H54 (cell line): ENCODE results near the gene RPS8.
A peak's percentile ranks its signal among the peaks of the same experiment; 100 is the strongest.
"Not testable (repeated sequence)": the region's sequence is repeated elsewhere in the genome, so short reads cannot be mapped to it uniquely, and the experiment has no call there.

Experiments used
- DNase-seq: peaks from one replicate; pipeline ENCODE4 v3.0.0; 2011; ENCODE audit warnings: low spot score, mixed read lengths; ENCODE audit not compliant: insufficient read length
- FAIRE-seq: peaks from 3 replicates; lab custom pipeline; 2011; peaks lifted over from hg19 to GRCh38; lab: Jason Lieb, UNC
- POLR2A ChIP-seq: IDR thresholded peaks from 2 replicates; pipeline ENCODE4 v1.6.1; 2011; ENCODE audit warnings: low read depth, mild to moderate bottlenecking, low read length

RPS8 gene

DNA sequence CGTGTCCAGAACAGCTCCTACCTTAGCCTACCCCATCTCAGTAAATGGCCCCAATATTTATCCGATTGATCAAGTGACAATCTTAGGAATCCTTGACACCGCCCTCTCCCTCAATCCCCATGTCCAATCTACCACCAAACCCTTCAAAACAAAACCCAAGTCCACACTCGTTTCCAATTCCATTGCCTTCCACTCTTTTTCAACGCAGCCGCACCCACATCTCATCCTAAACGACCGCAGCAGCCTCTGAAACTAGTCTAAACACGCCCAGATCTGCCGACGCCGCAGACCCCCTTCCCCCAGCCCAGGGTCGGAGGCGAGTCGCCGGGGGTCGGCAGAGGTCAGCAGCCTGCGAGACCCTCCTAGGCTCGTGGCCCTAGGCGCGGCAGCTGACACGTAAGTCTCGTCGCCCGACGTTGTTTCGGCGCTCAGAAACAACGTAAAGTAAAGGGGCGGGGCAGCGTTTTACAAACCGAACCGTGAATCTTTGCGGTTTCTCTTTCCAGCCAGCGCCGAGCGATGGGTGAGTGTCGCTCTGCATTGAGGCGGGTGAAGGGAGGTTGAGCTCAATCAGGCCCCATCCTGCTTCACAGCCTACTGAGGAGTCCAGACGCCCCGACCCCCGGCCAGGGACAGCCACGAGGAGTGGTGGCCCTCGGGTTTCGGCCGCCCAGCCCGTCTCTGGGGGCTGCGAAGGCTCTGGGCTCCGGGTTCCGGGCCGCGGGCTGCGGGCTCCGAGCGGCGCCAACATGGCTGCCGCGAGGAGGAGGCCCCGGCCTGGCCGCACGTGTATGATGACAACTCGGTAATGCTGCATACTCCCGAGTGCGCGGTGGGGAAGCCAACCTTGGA, at the start of gene RPS8:
Gene RPS8, plus strand, starts transcription at position 463 of the 852 bp plus-strand sequence. Its CDS starts 57 bp downstream, at position 520.
- peak; percentile 96 for TF ChIP-seq POLR2A
- no peak for FAIRE-seq
- DNase-seq = peak; percentile 63

DNA sequence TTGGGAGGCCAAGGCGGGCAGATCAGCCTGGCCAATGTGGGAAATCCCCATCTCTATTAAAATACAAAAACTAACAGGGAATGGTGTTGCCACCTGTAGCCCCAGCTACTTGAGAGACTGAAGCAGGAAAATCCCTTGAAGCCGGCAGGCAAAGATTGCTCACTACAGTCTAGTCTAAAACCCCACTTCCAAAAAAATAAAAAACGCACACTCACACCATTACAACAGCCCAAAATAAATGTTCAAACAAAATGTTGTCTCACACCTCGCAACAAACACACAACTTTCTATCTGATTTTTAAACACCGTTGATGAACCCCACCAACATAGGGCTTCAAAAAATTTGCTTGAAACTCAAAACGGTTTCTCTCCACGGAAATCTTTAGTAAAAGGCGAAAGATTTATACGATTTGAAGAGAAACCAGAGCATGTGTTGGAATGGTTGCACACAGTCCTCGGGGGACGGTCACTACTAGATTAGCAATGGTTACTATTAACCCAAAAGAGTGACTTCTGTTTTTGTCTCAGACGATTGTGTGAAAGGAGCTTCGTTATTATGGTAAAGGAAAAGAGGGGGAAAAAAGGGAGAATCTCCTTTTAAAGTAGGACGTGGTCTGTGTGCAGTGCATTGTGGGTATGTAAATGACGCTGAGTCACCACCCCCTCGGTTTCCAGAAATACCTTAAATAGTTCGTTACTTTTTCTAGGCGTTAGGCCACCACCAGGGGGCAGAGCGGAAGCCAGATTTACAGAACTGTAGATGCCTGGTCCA, 44.4 kb upstream of the RPS8 start, which contains the start of gene RNU5D-1:
Gene RNU5D-1, minus strand, starts transcription at position 430 of the 772 bp plus-strand sequence.
- DNase-seq (peak; percentile 75), FAIRE-seq (peak; percentile 68)
- peak; percentile 78 for TF ChIP-seq POLR2A

DNA sequence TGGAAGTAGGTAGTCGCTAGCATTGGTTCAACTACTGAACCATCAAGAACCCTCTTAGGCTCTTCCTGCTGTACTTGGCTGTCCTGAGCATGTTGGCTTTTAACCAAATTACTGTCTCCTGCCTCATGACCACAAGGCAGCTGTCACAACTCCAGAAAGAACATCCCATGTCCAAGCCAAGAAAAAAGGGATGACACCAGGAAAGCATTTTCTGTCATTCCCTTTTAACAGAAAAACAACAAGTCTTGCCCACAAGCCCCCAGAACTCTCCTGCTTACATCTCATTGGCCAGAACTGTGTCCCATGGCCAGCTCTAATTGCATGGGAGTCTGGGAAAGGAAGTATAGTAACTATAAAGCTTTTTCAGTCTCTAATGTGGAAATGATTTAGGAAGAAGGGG, 42.0 kb upstream of the RPS8 start:
- FAIRE-seq (no peak), DNase-seq (no peak)
- TF ChIP-seq POLR2A = no peak

DNA sequence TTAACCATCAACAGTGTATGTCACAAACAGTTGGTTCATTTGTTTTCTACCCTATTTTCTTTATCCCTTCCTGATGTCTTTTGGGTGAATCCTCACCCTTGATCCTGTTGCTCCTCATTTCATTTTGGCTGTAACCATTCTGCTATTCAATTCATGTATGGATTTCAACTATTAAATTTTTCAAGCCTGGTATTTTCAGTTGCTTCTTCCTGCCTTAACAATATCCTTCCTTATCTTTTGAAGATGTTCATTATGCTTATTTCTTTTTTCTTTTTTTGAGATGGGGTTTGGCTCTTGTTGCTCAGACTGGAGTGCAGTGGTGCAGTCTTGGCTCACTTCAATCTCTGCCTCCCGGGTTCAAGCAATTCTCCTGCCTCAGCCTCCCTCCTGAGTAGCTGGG, 41.6 kb upstream of the RPS8 start:
- DNase-seq = no peak
- no peak for TF ChIP-seq POLR2A
- FAIRE-seq = no peak

DNA sequence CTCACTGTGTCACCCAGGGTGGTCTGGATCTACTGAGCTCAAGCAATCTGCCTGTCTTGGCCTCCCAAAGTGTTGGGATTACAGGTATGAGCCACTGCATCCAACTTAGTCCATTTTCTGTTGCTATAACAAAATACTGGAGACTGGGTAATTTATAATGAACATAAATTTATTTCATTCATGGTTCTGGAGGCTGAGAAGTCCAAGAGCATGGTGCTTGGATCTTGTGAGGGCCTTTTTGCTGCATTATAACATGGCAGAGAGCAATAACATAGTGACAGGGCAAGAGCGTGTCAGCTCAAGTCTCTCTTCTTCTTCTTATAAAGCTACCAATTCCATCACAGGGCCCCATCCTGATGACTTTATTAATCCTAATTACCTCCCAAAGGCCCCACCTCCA, 39.3 kb upstream of the RPS8 start:
- DNase-seq = no peak
- FAIRE-seq = no peak
- no peak for TF ChIP-seq POLR2A

DNA sequence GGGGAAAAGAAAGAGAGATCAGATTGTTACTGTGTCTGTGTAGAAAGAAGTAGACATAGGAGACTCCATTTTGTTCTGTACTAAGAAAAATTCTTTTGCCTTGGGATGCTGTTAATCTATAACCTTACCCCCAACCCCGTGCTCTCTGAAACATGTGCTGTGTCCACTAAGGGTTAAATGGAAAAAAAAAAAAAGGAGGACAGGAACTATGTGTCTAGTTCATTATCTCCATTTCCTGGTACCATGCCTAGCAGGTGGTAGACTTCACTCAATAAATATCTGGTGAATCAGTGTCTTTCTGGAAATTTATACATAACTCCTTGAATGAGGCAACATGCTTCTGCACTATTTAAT, 36.4 kb upstream of the RPS8 start:
- not testable (repeated sequence) for DNase-seq, FAIRE-seq

DNA sequence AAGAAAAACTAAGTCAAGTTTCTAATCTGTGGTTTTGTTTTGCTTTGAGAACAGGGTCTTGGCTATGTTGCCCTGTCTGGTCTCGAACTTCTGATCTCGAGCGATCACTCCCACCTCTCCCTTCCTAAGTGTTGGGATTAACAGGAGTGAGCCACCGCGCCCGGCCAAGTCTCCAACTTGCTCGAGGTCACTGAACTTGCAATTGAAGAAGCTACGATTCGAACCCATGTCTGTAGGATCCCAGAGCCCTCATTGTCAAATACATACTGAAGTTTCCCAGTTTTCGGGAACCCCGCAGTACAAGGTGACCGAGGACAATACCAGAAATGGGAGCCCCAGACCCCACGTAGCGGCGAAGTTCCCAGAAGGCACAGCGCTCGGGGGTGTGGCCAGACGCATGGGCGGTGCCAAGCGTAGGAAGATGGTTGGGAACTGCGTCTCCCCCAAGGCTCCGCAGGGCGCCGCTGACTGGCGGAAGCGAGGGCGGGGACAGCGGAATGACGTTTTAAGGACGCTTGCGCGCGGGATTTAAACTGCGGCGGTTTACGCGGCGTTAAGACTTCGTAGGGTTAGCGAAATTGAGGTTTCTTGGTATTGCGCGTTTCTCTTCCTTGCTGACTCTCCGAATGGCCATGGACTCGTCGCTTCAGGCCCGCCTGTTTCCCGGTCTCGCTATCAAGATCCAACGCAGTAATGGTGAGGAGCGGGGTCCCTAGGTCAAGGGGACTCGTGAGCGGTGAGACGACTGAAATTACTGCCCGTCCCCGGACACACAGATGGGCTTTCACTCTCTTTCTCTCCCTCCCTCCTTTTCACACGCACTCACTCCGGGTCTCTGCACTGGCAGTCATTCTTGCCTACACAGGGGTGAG, 35.8 kb upstream of the RPS8 start, which contains the start of gene KIF2C:
Gene KIF2C, plus strand, starts transcription at position 531 of the 872 bp plus-strand sequence. Its CDS starts 96 bp downstream, at position 627.
- DNase-seq = peak; percentile 93
- peak; percentile 87 for FAIRE-seq
- TF ChIP-seq POLR2A = peak; percentile 63

DNA sequence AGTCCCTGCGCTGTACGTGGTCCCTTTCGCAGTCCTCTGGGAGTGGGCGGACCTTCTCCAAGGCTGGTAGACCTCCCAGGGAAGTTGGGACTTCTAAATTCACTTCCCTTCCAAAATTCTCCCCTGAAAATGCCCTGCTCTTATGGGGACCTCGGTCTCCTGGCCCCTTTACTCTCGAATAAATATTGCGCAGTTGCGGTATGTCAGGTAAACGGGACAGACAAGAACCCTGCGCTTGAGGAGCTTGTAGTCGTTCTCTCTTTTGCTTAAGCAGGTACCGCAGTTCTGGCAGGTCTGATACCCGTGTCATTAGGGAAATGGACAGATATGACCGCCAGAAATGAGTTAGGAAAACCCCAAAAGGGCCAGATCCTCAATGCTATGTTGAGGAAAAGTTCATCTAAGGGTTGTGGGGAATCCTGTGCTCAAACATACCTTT, 35.1 kb upstream of the RPS8 start:
- FAIRE-seq = no peak
- DNase-seq = no peak
- no peak for TF ChIP-seq POLR2A

DNA sequence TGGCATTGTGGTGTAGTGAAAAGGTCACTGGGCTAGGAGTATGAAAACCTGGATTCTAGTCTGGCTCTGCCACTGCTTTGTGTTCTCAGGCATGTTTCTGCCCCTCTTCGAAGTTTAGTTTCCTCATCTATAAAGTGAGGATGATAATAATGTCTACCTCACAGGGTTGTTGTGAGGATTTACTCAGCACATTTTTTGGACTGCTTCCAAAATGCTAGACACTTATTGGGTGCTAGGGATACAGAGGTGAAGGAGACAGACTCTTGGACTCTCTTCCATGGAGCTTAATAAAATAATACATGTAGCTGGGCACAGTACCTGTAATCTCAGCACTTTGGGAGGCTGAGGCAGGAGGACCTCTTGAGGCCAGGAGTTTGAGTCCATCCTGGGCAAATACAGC, 32.1 kb upstream of the RPS8 start:
- TF ChIP-seq POLR2A = no peak
- DNase-seq (no peak), FAIRE-seq (no peak)

DNA sequence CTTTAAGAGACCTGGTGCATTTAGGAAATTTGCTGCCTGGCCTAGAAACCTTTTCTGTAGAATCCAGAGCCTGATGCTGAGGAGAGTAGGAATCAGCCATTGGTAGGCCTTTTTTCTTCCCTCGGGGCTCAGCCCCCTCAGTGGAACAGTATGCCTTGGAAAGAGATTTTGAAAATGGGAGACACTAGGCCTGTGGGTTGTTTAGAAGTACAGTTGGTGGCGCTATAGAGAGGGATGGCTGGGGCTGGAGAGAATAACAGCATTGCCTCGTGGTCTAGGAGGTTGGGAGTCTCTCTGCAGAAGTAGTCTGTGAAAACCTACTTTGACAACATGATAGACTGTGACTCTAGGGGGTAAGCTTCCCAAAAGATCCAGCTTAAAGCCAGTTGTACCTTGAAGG, 27.5 kb upstream of the RPS8 start:
- FAIRE-seq = no peak
- no peak for TF ChIP-seq POLR2A

DNA sequence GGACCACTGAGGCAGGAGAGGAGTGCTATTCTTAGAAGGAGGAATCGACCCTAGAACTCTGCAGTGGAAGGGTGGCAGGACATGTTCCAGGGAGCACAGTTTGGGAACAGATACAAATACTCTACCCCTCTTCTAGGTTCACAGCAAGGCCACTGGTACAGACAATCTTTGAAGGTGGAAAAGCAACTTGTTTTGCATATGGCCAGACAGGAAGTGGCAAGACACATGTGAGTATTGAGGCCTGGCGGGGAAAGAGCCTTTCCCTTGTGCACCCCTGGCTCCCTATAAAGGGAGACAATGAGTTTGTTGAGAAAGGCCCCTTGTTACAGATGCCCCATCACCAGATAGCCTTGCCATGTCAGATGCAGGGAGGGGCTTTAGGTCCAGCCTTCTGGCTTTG, 17.9 kb upstream of the RPS8 start:
- TF ChIP-seq POLR2A = no peak
- no peak for FAIRE-seq

More for the DNA sequence above, 27.5 kb upstream of the RPS8 start:
- no peak for DNase-seq

DNA sequence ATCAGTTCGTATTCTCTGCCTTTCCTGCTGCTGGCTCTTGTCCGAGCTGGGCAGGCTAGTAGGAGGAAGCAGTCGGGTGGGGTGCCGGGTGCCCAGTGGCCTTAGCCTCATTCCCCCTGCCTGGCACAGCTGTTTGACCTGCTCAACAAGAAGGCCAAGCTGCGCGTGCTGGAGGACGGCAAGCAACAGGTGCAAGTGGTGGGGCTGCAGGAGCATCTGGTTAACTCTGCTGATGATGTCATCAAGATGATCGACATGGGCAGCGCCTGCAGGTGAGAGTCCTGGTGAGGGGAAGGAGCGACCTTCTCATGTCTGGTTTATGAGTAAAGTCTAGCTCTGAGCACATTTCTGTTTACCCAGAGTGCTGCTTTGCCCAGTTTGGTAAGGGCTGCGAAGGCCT, 16.3 kb upstream of the RPS8 start:
- no peak for FAIRE-seq

More for the DNA sequence above, 17.9 kb upstream of the RPS8 start:
- no peak for DNase-seq

DNA sequence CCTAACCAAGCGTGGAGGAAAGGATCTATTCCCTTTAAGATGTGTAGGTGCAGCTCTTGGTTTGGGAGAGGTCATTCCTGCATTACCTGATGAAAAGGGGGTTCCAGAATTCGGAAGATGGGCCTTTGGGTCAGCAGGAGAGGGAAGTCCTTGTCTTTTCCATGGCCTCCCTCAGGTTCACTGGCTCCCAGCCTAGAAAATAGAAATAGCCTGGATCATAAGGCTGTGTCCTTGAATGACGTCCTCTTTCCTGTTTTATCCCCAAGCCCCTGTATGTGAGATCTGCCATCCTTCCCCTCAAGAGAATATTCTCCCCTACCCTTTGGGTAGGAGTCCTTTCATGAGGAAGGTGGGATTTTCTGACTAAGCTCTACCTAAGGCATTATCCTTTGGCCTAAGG, 14.5 kb upstream of the RPS8 start:
- DNase-seq = no peak
- no peak for FAIRE-seq
- no peak for TF ChIP-seq POLR2A

More for the DNA sequence above, 16.3 kb upstream of the RPS8 start:
- no peak for TF ChIP-seq POLR2A
- DNase-seq = no peak

DNA sequence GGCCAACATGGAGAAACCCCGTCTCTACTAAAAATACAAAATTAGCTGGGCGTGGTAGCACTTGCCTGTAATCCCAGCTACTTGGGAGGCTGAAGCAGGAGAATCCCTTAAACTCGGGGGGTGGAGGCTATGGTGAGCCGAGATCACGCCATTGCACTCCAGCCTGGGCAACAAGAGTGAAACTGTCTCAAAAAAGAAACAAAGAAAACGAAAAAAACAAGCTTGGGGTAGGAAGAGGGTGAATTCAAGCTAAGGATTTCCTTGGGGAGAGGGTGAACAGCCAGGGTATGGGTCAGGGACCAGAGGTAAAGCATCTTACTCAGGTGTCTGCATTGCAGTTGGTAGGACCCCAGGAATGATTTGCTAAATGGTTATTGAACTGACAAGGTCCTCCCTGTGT, 8.9 kb upstream of the RPS8 start:
- DNase-seq, FAIRE-seq: not testable (repeated sequence)
